ENCODE measurements around the gene BABAM2.

DNA sequence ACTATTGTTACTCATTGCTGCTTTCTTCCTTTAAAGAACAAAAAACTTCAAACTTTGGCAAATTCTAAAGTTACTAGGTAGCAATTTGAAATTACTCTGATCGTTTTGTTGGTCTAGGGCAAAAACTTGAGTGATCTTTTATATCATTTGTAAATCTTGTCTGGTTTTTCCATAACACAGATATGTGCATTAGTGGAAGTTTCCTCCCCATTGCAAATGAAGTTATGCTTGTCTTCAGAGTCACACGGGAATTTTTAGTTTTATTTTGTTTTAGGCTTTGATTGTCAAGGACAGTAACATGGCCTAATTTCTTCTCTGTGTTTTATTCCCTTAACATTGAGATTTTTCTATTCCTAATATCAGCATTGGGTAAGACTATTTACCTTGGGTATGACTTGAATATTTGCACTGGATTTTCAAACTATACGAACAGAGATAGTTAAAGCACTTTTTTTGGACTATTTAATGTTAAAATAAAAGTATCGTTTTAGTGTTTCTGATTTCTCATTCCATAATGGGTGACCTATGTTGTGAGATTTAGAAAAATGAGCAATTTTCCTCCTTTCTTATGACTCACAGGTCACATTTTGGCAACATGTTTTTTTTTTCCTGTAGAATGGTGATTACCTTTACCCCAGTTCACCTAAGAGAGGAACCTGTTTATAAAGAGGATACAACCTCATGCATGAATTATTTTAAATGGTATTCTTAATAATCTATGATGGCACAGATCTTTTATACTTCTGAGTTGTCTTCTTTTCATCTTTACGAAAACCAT is 65.0 kb downstream of the BABAM2 start:
- TF ChIP-seq, protein P1, sequence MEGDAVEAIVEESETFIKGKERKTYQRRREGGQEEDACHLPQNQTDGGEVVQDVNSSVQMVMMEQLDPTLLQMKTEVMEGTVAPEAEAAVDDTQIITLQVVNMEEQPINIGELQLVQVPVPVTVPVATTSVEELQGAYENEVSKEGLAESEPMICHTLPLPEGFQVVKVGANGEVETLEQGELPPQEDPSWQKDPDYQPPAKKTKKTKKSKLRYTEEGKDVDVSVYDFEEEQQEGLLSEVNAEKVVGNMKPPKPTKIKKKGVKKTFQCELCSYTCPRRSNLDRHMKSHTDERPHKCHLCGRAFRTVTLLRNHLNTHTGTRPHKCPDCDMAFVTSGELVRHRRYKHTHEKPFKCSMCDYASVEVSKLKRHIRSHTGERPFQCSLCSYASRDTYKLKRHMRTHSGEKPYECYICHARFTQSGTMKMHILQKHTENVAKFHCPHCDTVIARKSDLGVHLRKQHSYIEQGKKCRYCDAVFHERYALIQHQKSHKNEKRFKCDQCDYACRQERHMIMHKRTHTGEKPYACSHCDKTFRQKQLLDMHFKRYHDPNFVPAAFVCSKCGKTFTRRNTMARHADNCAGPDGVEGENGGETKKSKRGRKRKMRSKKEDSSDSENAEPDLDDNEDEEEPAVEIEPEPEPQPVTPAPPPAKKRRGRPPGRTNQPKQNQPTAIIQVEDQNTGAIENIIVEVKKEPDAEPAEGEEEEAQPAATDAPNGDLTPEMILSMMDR (conservative IDR thresholded peaks at IDR 0.05; ENCODE audit: low read depth, low read length): no peak
- TF ChIP-seq EZH2 (IDR thresholded peaks at IDR 0.05; ENCODE audit: low read length, unreplicated experiment) (no peak), EZH2phosphoT487 (IDR thresholded peaks at IDR 0.05; ENCODE audit: borderline replicate concordance, low read length) (no peak)

Measured in PC-3 (cell line).